GM12878 (cell line): Measurements from ENCODE around the gene CUL4A. TPM values are rescaled to one million over a fixed set of nuclear protein-coding genes. Genes with fewer than 3 reads are reported as not detected.

Experiments used
- ATAC-seq: fragments of 200-7000 bp; cut with Tn5 transposase; 3 replicates; pipeline ENCODE4 v1.9.1; 2020; ENCODE audit warnings: mild to moderate bottlenecking, moderate library complexity
- BruUV-seq: library from RNA; stranded (reverse); fragments of 400-500 nt; replicated peaks from 2 replicates; lab custom pipeline; 2021; lab: Mats Ljungman, UMichigan
- CTCF ChIA-PET: fragments of 300-600 bp; sonication (Branson Sonifier 250); formaldehyde crosslinking; extraction: SDS; loops from one replicate; lab custom pipeline; 2021; ENCODE audit warnings: inconsistent platforms; lab: Yijun Ruan, JAX
- POLR2A ChIA-PET: fragments of 350-600 bp; formaldehyde crosslinking; extraction: SDS; loops from one replicate; lab custom pipeline; 2021; ENCODE audit warnings: inconsistent platforms; lab: Charles Lee
- RAD21 ChIA-PET: fragments of 300-600 bp; sonication (Branson Sonifier 250); formaldehyde crosslinking; loops from one replicate; lab custom pipeline; 2023; ENCODE audit warnings: antibody characterized with exemption; ENCODE audit not compliant: unreplicated experiment; lab: Charles Lee
- SMC1A ChIA-PET: fragments of 300-600 bp; sonication (Branson Sonifier 250); formaldehyde crosslinking; loops from one replicate; lab custom pipeline; 2023; ENCODE audit not compliant: unreplicated experiment, uncharacterized antibody; lab: Charles Lee
- DNase-seq: peaks from one replicate; pipeline ENCODE4 v3.0.0-alpha.2; 2011; ENCODE audit warnings: low read depth, low spot score
- FAIRE-seq: peaks from 3 replicates; lab custom pipeline; 2011; peaks lifted over from hg19 to GRCh38; lab: Jason Lieb, UNC
- H2AFZ ChIP-seq: 2 replicates; pipeline ENCODE4 v1.6.0; 2011; ENCODE audit warnings: low read depth, low read length, control low read depth; ENCODE audit not compliant: control insufficient read depth
- H3K27ac ChIP-seq: 2 replicates; pipeline ENCODE4 v1.5.1; 2011; ENCODE audit warnings: control low read depth; ENCODE audit not compliant: control insufficient read depth, insufficient read depth
- H3K27me3 ChIP-seq, 2 experiments: replicated peaks in 1 of 2; 2 replicates each; pipeline versions ENCODE4 v1.6.0 to v1.6.1; 2011; ENCODE audit warnings: low read length in 1 of 2; ENCODE audit not compliant: control insufficient read depth in 2 of 2, insufficient read depth in 2 of 2
- H3K36me3 ChIP-seq, 2 experiments: 2 replicates each; pipeline ENCODE4 v1.5.1; 2011; ENCODE audit warnings: low read length in 1 of 2; ENCODE audit not compliant: control insufficient read depth in 2 of 2, insufficient read depth in 2 of 2
- H3K4me1 ChIP-seq: 2 replicates; pipeline ENCODE4 v1.6.1; 2011; ENCODE audit warnings: mild to moderate bottlenecking, low read length, moderate library complexity, mixed read lengths; ENCODE audit not compliant: control insufficient read depth, insufficient read depth
- H3K4me2 ChIP-seq: 2 replicates; pipeline ENCODE4 v1.6.0; 2011; ENCODE audit warnings: control low read depth; ENCODE audit not compliant: control insufficient read depth, insufficient read depth
- H3K4me3 ChIP-seq: fragments of 200-600 bp; sonication (generic); 2 replicates; pipeline ENCODE4 v1.5.1; 2016
- H3K79me2 ChIP-seq: 2 replicates; pipeline ENCODE4 v1.6.0; 2011; ENCODE audit warnings: low read length; ENCODE audit not compliant: control insufficient read depth, insufficient read depth
- H3K9ac ChIP-seq: 2 replicates; pipeline ENCODE4 v1.8.0; 2011; ENCODE audit warnings: low read length, control low read depth, mixed read lengths; ENCODE audit not compliant: control insufficient read depth, insufficient read depth
- H3K9me3 ChIP-seq: replicated peaks from 3 replicates; pipeline ENCODE4 v1.5.1; 2011; ENCODE audit warnings: mild to moderate bottlenecking, low read length; ENCODE audit not compliant: control insufficient read depth, insufficient read depth
- H4K20me1 ChIP-seq: 2 replicates; pipeline ENCODE4 v1.6.0; 2011; ENCODE audit not compliant: control insufficient read depth, insufficient read depth
- BCL11A ChIP-seq: IDR thresholded peaks from 2 replicates; pipeline ENCODE4 v1.6.1; 2011; ENCODE audit warnings: low read depth, low read length
- CEBPB ChIP-seq, 2 experiments: fragments of 150-350 bp in 1 of 2; IDR thresholded peaks; 2 replicates each; pipeline ENCODE4 v1.6.1; 2012 to 2014; ENCODE audit warnings: low read depth in 2 of 2, low read length in 2 of 2, borderline replicate concordance in 1 of 2, inconsistent platforms in 1 of 2
- JUNB ChIP-seq: IDR thresholded peaks from 2 replicates; pipeline ENCODE4 v1.6.1; 2016; ENCODE audit warnings: antibody characterized with exemption, mild to moderate bottlenecking
- KDM1A ChIP-seq: fragments of 200-600 bp; sonication (generic); IDR thresholded peaks from 2 replicates; pipeline ENCODE4 v1.6.1; 2016; ENCODE audit warnings: borderline replicate concordance
- MEF2A ChIP-seq: IDR thresholded peaks from 2 replicates; pipeline ENCODE4 v1.6.1; 2011; ENCODE audit warnings: low read depth, mild to moderate bottlenecking, low read length, moderate library complexity; ENCODE audit not compliant: insufficient read depth
- NBN ChIP-seq: fragments of 450-650 bp; IDR thresholded peaks from 2 replicates; pipeline ENCODE4 v1.6.1; 2016
- PML ChIP-seq: IDR thresholded peaks from 2 replicates; pipeline ENCODE4 v1.6.1; 2012; ENCODE audit warnings: low read length, inconsistent platforms
- POLR2AphosphoS2 ChIP-seq: IDR thresholded peaks from 2 replicates; pipeline ENCODE4 v1.6.1; 2011; ENCODE audit warnings: low read depth, mild to moderate bottlenecking, low read length, improper control_type of control experiment, moderate library complexity
- SP1 ChIP-seq: IDR thresholded peaks from one replicate; pipeline ENCODE4 v1.6.1; 2011; ENCODE audit warnings: low read depth, low read length
- WGBS: methylation state at CpG from one replicate; pipeline ENCODE4 v1.1.6; 2016; ENCODE audit warnings: low lambda C conversion rate; ENCODE audit not compliant: insufficient replicate concordance, insufficient coverage; ENCODE audit errors: missing lambda C conversion rate; 5-methylcytosine and 5-hydroxymethylcytosine counted together
- in situ Hi-C: fragments of 300-500 bp; cut with MboI; formaldehyde crosslinking; loops from 9 replicates; pipeline ENCODE4 v1.14.3; 2018; ENCODE audit warnings: mixed read lengths
- intact Hi-C: fragments of 100-400 bp; cut with micrococcal nuclease; formaldehyde crosslinking; loops from one replicate; pipeline ENCODE4 v1.14.2; 2022; ENCODE audit not compliant: unreplicated experiment
- polyA plus RNA-seq, 11 experiments: library from polyadenylated mRNA; depleted of rRNA in 4 of 11; unstranded in 6 of 11; stranded (reverse) in 5 of 11; fragments of >200 nt; fragmentation: Nextera tagmentation in 4 of 11; fragmentation: Illumina TruSeq in 1 of 11; extraction: Ambion mirVana in 4 of 11; extraction: Trizol in 1 of 11; gene quantifications; 1 replicate in 1 of 11; 2 replicates in 10 of 11; pipeline versions ENCODE4 v1.2.1 to v1.2.3, GENCODE V29; 2011 to 2016; ENCODE audit warnings: inconsistent platforms in 2 of 11, missing spikeins in 2 of 11, low read depth in 1 of 11
- total RNA-seq, 4 experiments: library from RNA; depleted of rRNA in 3 of 4; stranded (reverse); fragments of >200 nt in 3 of 4; fragmentation: Illumina TruSeq in 1 of 4; extraction: Trizol in 1 of 4; gene quantifications; 2 replicates each; pipeline versions ENCODE4 v1.2.1 to v1.2.3, GENCODE V29; 2013 to 2021
- TF ChIP-seq, protein P1 (sequence below): fragments of 450-650 bp; formaldehyde crosslinking; IDR thresholded peaks from 2 replicates; pipeline ENCODE4 v1.4.0; 2020; ENCODE audit warnings: mild to moderate bottlenecking, moderate library complexity
- TF ChIP-seq, protein P2 (sequence below): fragments of 450-650 bp; IDR thresholded peaks from 2 replicates; pipeline ENCODE4 v1.6.1; 2016; ENCODE audit warnings: mild to moderate bottlenecking
- TF ChIP-seq, protein P3 (sequence below): fragments of 450-650 bp; IDR thresholded peaks from 2 replicates; pipeline ENCODE4 v1.6.1; 2014; ENCODE audit warnings: mild to moderate bottlenecking
- TF ChIP-seq, protein P4 (sequence below): IDR thresholded peaks from 2 replicates; pipeline ENCODE4 v1.6.1; 2012; ENCODE audit warnings: improper control_type of control experiment, low read depth, low read length; ENCODE audit not compliant: insufficient replicate concordance

The CUL4A gene
- total and polyA plus RNA-seq, 10 of the 15 experiments (the other 5 are each of a cell fraction or from before 2014, with no cell fraction given), result 19.7 to 74.3 (median 55.6) TPM

DNA sequence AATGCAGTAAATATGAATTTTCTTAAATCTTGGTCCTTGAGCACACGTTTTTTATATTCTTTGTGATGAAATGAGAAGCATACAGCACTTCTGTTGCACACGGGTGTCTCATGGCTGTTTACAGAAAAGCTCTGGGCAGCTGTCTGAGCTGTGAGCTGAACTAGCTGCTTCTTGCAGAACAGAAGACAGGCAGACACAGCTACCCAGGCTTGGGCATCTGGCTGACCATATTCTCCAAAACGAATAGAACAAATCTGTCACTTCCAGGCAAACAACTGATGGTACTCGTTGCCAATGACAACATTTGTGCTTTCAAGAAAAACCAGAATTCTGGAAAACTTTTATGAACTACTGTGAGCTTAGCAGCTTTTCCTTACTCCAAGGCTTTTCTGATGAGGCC lies 17.1 kb upstream of the CUL4A start:
- ChIA-PET CTCF (no interaction called here), RAD21 (no interaction called here), POLR2A (no interaction called here), SMC1A (interaction anchor here (0.6 kb wide), 1 partner anchor 13 kb away, joined by 4 read pairs; no protein-coding TSS in a partner anchor)
- ATAC-seq (no peak), DNase-seq (no peak), FAIRE-seq (no peak)
- Histone ChIP-seq H3K27me3 (no peaks in the 10 kb centered on the region), H3K27ac (no peak overlapping the region), H3K4me3 (no peak overlapping the region), H3K4me2 (no peak overlapping the region), H3K9me3 (peaks cover 13% of the 10 kb centered on the region; the same call in 2 of the 3 replicates), H2AFZ (no peak overlapping the region), H4K20me1 (no peaks in the 10 kb centered on the region), H3K36me3 (peaks cover 8 to 22% of the 10 kb centered on the region in 2 experiments), H3K4me1 (no peaks in the 10 kb centered on the region), H3K79me2 (no peaks in the 10 kb centered on the region), H3K9ac (no peak overlapping the region)
- no TSS peak for BruUV-seq
- intact Hi-C loops (no loop called here), in situ Hi-C loops (no loop called here)
- WGBS, result 83% methylated on average over 4 of the region's 4 CpGs
- TF ChIP-seq JUNB, result no peak
- TF ChIP-seq POLR2AphosphoS2, result no peak
- no peak for TF ChIP-seq BCL11A
- no peak for TF ChIP-seq CEBPB (IDR thresholded peaks at IDR 0.05; ENCODE audit: borderline replicate concordance in 1 of 2, low read depth in 2 of 2, low read length in 2 of 2)
- TF ChIP-seq, protein P1, sequence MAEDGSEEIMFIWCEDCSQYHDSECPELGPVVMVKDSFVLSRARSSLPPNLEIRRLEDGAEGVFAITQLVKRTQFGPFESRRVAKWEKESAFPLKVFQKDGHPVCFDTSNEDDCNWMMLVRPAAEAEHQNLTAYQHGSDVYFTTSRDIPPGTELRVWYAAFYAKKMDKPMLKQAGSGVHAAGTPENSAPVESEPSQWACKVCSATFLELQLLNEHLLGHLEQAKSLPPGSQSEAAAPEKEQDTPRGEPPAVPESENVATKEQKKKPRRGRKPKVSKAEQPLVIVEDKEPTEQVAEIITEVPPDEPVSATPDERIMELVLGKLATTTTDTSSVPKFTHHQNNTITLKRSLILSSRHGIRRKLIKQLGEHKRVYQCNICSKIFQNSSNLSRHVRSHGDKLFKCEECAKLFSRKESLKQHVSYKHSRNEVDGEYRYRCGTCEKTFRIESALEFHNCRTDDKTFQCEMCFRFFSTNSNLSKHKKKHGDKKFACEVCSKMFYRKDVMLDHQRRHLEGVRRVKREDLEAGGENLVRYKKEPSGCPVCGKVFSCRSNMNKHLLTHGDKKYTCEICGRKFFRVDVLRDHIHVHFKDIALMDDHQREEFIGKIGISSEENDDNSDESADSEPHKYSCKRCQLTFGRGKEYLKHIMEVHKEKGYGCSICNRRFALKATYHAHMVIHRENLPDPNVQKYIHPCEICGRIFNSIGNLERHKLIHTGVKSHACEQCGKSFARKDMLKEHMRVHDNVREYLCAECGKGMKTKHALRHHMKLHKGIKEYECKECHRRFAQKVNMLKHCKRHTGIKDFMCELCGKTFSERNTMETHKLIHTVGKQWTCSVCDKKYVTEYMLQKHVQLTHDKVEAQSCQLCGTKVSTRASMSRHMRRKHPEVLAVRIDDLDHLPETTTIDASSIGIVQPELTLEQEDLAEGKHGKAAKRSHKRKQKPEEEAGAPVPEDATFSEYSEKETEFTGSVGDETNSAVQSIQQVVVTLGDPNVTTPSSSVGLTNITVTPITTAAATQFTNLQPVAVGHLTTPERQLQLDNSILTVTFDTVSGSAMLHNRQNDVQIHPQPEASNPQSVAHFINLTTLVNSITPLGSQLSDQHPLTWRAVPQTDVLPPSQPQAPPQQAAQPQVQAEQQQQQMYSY (CRISPR knock-in tag), result no peak
- TF ChIP-seq, protein P2, sequence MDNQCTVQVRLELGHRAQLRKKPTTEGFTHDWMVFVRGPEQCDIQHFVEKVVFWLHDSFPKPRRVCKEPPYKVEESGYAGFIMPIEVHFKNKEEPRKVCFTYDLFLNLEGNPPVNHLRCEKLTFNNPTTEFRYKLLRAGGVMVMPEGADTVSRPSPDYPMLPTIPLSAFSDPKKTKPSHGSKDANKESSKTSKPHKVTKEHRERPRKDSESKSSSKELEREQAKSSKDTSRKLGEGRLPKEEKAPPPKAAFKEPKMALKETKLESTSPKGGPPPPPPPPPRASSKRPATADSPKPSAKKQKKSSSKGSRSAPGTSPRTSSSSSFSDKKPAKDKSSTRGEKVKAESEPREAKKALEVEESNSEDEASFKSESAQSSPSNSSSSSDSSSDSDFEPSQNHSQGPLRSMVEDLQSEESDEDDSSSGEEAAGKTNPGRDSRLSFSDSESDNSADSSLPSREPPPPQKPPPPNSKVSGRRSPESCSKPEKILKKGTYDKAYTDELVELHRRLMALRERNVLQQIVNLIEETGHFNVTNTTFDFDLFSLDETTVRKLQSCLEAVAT, result no peak
- TF ChIP-seq MEF2A, result no peak
- TF ChIP-seq NBN, result no peak
- TF ChIP-seq, protein P3, sequence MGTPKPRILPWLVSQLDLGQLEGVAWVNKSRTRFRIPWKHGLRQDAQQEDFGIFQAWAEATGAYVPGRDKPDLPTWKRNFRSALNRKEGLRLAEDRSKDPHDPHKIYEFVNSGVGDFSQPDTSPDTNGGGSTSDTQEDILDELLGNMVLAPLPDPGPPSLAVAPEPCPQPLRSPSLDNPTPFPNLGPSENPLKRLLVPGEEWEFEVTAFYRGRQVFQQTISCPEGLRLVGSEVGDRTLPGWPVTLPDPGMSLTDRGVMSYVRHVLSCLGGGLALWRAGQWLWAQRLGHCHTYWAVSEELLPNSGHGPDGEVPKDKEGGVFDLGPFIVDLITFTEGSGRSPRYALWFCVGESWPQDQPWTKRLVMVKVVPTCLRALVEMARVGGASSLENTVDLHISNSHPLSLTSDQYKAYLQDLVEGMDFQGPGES, result no peak
- no peak for TF ChIP-seq PML
- TF ChIP-seq KDM1A, result no peak
- TF ChIP-seq, protein P4, sequence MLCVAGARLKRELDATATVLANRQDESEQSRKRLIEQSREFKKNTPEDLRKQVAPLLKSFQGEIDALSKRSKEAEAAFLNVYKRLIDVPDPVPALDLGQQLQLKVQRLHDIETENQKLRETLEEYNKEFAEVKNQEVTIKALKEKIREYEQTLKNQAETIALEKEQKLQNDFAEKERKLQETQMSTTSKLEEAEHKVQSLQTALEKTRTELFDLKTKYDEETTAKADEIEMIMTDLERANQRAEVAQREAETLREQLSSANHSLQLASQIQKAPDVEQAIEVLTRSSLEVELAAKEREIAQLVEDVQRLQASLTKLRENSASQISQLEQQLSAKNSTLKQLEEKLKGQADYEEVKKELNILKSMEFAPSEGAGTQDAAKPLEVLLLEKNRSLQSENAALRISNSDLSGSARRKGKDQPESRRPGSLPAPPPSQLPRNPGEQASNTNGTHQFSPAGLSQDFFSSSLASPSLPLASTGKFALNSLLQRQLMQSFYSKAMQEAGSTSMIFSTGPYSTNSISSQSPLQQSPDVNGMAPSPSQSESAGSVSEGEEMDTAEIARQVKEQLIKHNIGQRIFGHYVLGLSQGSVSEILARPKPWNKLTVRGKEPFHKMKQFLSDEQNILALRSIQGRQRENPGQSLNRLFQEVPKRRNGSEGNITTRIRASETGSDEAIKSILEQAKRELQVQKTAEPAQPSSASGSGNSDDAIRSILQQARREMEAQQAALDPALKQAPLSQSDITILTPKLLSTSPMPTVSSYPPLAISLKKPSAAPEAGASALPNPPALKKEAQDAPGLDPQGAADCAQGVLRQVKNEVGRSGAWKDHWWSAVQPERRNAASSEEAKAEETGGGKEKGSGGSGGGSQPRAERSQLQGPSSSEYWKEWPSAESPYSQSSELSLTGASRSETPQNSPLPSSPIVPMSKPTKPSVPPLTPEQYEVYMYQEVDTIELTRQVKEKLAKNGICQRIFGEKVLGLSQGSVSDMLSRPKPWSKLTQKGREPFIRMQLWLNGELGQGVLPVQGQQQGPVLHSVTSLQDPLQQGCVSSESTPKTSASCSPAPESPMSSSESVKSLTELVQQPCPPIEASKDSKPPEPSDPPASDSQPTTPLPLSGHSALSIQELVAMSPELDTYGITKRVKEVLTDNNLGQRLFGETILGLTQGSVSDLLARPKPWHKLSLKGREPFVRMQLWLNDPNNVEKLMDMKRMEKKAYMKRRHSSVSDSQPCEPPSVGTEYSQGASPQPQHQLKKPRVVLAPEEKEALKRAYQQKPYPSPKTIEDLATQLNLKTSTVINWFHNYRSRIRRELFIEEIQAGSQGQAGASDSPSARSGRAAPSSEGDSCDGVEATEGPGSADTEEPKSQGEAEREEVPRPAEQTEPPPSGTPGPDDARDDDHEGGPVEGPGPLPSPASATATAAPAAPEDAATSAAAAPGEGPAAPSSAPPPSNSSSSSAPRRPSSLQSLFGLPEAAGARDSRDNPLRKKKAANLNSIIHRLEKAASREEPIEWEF, result no peak
- TF ChIP-seq SP1, result no peak
